ENCODE data around the gene GTF2I.

Gene GTF2I

DNA sequence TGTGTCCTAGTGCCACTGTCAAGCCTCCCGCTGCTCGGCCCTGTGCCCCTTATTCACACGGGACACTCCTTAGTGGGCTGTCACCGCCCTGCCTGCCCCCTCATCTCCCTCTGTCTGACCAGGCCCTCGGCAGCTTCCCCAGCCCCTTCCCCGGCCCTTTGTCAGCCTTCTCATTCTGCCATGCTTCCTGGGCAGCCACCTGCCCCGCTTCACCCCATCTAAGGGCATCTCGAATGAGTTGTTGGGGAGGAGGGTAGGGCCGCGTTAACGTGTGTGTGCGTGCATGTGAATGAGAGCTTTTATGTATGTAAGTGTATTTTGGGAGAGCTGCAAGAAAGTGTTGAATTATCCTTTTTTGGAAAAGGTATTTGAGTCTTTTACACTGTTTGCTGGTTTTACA lies 49.7 kb downstream of the GTF2I start:
- no peaks in the 10 kb centered on the region for H3K27me3 ChIP-seq (ENCODE audit: insufficient read depth, low read depth, severe bottlenecking)
- no peak for DNase-seq
- H3K36me3 ChIP-seq, result peaks cover 86% of the 10 kb centered on the region
- TF ChIP-seq, protein P1, sequence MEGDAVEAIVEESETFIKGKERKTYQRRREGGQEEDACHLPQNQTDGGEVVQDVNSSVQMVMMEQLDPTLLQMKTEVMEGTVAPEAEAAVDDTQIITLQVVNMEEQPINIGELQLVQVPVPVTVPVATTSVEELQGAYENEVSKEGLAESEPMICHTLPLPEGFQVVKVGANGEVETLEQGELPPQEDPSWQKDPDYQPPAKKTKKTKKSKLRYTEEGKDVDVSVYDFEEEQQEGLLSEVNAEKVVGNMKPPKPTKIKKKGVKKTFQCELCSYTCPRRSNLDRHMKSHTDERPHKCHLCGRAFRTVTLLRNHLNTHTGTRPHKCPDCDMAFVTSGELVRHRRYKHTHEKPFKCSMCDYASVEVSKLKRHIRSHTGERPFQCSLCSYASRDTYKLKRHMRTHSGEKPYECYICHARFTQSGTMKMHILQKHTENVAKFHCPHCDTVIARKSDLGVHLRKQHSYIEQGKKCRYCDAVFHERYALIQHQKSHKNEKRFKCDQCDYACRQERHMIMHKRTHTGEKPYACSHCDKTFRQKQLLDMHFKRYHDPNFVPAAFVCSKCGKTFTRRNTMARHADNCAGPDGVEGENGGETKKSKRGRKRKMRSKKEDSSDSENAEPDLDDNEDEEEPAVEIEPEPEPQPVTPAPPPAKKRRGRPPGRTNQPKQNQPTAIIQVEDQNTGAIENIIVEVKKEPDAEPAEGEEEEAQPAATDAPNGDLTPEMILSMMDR (IDR thresholded peaks at IDR 0.05; ENCODE audit: low read depth, low read length), result no peak
- no peak overlapping the region for H3K4me3 ChIP-seq (ENCODE audit: low read depth, low read length)
- H3K9me3 ChIP-seq (ENCODE audit: severe bottlenecking), result no peaks in the 10 kb centered on the region
- H3K27ac ChIP-seq, result no peak overlapping the region; the same call in 1 of the 2 replicates

DNA sequence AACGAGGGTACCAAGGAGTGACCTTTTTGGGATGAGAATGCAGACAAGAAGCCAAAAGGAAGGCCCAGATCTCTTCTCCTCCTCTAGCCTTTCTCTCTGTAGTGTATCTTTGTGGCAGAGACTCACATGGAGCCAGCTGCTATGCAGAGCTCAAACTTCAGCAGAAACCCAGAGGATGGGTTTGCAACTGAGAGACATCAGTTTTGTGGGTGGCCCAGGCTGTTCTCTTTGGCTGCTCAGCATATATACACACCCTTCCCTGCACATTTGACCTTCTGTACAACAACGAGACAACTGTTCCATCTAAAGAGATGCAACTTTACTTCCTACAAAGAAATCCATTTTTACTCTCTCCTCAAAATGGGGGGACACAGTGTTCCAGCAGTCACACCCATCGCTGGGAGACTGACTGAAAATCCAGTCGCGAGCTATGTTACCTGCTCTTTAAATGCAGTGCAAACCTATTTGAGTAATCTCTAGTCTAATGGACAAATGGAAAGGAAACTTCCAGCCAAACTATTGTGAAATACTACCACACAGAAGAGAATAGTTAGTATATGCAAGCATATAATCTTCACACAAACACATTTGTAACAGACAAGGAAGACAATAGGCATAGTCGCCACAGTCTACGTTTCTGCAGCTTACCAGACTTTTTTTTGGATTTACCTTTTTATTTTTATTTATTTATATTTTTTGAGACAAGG lies 51.2 kb downstream of the GTF2I start:
- Histone ChIP-seq H3K4me3 (ENCODE audit: low read depth, low read length) (no peak overlapping the region), H3K27ac (no peak overlapping the region), H3K9me3 (ENCODE audit: severe bottlenecking) (no peaks in the 10 kb centered on the region), H3K36me3 (peaks cover 84% of the 10 kb centered on the region), H3K27me3 (ENCODE audit: insufficient read depth, low read depth, severe bottlenecking) (no peaks in the 10 kb centered on the region)
- DNase-seq, result no peak
- TF ChIP-seq, protein P1 (IDR thresholded peaks at IDR 0.05; ENCODE audit: low read depth, low read length), result no peak

DNA sequence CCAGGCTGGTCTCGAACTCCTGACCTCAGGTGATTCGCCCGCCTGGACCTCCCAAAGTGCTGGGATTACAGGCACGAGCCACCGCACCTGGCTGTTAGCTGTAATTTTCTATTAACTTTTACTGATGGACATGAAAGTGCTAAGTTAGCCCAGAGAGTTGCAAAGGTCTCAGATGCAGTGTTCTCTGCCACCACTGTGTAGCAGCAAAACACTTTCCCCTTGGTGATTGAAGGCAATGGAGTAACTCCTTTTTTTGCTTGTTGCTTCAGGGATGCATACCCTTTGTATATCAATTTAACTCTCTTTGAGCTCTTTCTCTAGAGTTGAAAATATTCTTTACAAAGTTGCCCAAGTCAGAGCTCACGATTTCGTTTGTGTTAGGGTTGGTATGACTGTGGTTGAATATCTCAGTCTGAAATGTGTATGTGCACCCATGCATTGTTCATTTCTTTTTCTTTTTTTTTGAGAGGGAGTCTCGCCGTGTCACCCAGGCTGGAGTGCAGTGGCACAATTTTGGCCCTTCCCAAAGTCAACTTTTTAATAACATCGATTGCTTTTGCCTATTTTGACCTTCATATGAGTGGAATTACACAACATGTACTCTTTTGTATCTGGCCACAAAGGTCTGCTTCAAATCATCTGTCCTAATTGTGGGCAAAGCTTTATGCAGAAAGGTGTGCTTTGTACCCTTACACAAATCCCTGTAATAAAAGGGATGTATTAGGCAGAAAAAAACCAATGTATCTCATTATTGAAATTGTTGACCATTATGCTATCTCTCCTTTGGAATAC lies 52.6 kb downstream of the GTF2I start:
- TF ChIP-seq, protein P1 (IDR thresholded peaks at IDR 0.05; ENCODE audit: low read depth, low read length), result peak; percentile 41; the same call in 1 of the 2 replicates
- Histone ChIP-seq H3K9me3 (ENCODE audit: severe bottlenecking) (no peaks in the 10 kb centered on the region), H3K36me3 (peaks cover 87% of the 10 kb centered on the region), H3K4me3 (ENCODE audit: low read depth, low read length) (no peak overlapping the region), H3K27me3 (ENCODE audit: insufficient read depth, low read depth, severe bottlenecking) (no peaks in the 10 kb centered on the region), H3K27ac (no peak overlapping the region)
- DNase-seq, result no peak

DNA sequence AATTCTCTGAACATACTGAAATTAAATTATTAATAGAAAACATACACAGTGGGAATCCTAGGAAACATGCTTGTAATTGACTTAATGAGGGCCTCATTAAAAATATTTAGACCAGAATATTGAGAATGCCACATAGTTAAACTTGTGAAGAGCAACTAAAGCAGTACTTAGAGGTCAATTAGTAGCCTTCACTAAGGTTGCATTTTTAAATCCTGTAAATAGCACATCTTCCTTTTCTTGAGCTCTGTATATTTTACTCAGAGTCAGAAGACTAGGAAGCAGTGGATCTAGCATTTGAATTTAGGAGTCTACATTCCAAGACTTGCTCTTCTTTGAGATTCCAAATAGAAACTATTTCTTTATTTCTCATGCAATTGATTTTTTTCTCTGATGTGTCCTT lies 56.0 kb downstream of the GTF2I start:
- peaks cover 89% of the 10 kb centered on the region for H3K36me3 ChIP-seq
- no peaks in the 10 kb centered on the region for H3K9me3 ChIP-seq (ENCODE audit: severe bottlenecking)
- no peak for DNase-seq
- H3K4me3 ChIP-seq (ENCODE audit: low read depth, low read length), result no peak overlapping the region
- no peak overlapping the region for H3K27ac ChIP-seq
- TF ChIP-seq, protein P1 (IDR thresholded peaks at IDR 0.05; ENCODE audit: low read depth, low read length), result no peak
- H3K27me3 ChIP-seq (ENCODE audit: insufficient read depth, low read depth, severe bottlenecking), result no peaks in the 10 kb centered on the region

DNA sequence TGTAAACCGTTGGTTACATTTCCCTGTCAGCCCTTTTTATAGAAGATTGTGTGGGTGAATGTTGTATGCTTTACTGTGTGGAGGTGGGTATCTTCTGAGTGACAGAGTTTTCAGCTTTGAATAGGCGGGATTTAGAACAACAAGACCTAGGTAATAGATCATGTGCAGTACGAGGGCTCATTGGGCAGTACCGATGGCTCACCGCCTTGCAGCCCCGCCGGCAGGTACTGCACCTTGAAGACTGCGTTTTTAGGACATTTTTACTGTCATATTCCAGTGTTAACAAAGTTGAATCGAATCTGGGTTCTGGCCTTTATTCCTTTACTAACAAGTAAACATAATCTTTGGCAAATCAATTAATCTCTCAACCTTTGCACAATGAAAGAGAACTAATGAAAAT lies 60.4 kb downstream of the GTF2I start:
- no peaks in the 10 kb centered on the region for H3K9me3 ChIP-seq (ENCODE audit: severe bottlenecking)
- no peak for DNase-seq
- TF ChIP-seq, protein P1 (IDR thresholded peaks at IDR 0.05; ENCODE audit: low read depth, low read length), result no peak
- no peak overlapping the region for H3K4me3 ChIP-seq (ENCODE audit: low read depth, low read length)
- peaks cover 86% of the 10 kb centered on the region for H3K36me3 ChIP-seq
- no peak overlapping the region for H3K27ac ChIP-seq
- H3K27me3 ChIP-seq (ENCODE audit: insufficient read depth, low read depth, severe bottlenecking), result no peaks in the 10 kb centered on the region

All from WERI-Rb-1 (cell line).